HEK293 (cell line): Measurements from ENCODE around the gene SIPA1.
A peak's percentile ranks its signal among the peaks of the same experiment; 100 is the strongest.

Experiments
- CTCF ChIA-PET: fragments of 350-600 bp; formaldehyde crosslinking; extraction: SDS; loops from one replicate; lab custom pipeline; 2021; ENCODE audit warnings: antibody characterized with exemption; lab: Yijun Ruan, JAX
- POLR2A ChIA-PET: fragments of 300-600 bp; formaldehyde crosslinking; extraction: SDS; loops from one replicate; lab custom pipeline; 2020; ENCODE audit warnings: antibody characterized with exemption, inconsistent platforms; lab: Yijun Ruan, JAX
- H3K27ac ChIP-seq: fragments of 200-500 bp; sonication (Bioruptor generic); 2 replicates; pipeline ENCODE4 v1.5.1; 2014; ENCODE audit warnings: low read depth, low read length, control low read depth, inconsistent platforms; ENCODE audit errors: extremely low read depth
- H3K36me3 ChIP-seq, 2 experiments: fragments of 200-500 bp in 1 of 2; sonication (Bioruptor generic) in 1 of 2; 1 replicate in 1 of 2; 2 replicates in 1 of 2; pipeline ENCODE4 v1.5.1; 2014 to 2017; ENCODE audit warnings: inconsistent platforms in 2 of 2, low read length in 2 of 2; ENCODE audit not compliant: control insufficient read depth in 2 of 2, insufficient read depth in 1 of 2
- H3K4me1 ChIP-seq: fragments of 200-500 bp; sonication (Bioruptor generic); 2 replicates; pipeline ENCODE4 v1.5.1; 2014; ENCODE audit warnings: mild to moderate bottlenecking, low read length, inconsistent platforms; ENCODE audit not compliant: control insufficient read depth, insufficient read depth
- H3K4me3 ChIP-seq: 2 replicates; pipeline ENCODE4 v1.5.1; 2011; ENCODE audit warnings: low read depth, mild to moderate bottlenecking, control low read depth, low read length, moderate library complexity
- H3K9me3 ChIP-seq: fragments of 200-500 bp; sonication (Bioruptor generic); 2 replicates; pipeline ENCODE4 v1.5.1; 2014; ENCODE audit warnings: low read depth, low read length, inconsistent platforms; ENCODE audit not compliant: control insufficient read depth, insufficient read depth
- KLF1 ChIP-seq: fragments of 450-650 bp; formaldehyde crosslinking; IDR thresholded peaks from 2 replicates; pipeline ENCODE4 v1.5.1; 2016; ENCODE audit warnings: missing biosample characterization, missing genetic modification characterization
- MEIS1 ChIP-seq: sonication (generic); formaldehyde crosslinking; IDR thresholded peaks from 2 replicates; pipeline ENCODE4 v1.8.1; 2022; ENCODE audit warnings: missing genetic modification reagents, mild to moderate bottlenecking, borderline replicate concordance
- RBAK ChIP-seq: fragments of 450-650 bp; formaldehyde crosslinking; IDR thresholded peaks from 2 replicates; pipeline ENCODE4 v1.5.1; 2016; ENCODE audit warnings: missing biosample characterization, missing genetic modification characterization
- SP7 ChIP-seq: fragments of 450-650 bp; formaldehyde crosslinking; IDR thresholded peaks from 2 replicates; pipeline ENCODE4 v1.5.1; 2016; ENCODE audit warnings: missing biosample characterization, missing genetic modification characterization
- TRIM28 ChIP-seq: IDR thresholded peaks from 2 replicates; pipeline ENCODE4 v1.6.1; 2011; ENCODE audit warnings: low read length, control low read depth, borderline replicate concordance
- ZBTB20 ChIP-seq: fragments of 450-650 bp; formaldehyde crosslinking; IDR thresholded peaks from 2 replicates; pipeline ENCODE4 v1.5.1; 2016; ENCODE audit warnings: missing biosample characterization, missing genetic modification characterization
- ZFHX2 ChIP-seq: fragments of 450-650 bp; formaldehyde crosslinking; conservative IDR thresholded peaks from 2 replicates; pipeline ENCODE4 v1.5.1; 2016; ENCODE audit warnings: missing biosample characterization, missing genetic modification characterization
- ZNF155 ChIP-seq: fragments of 450-650 bp; formaldehyde crosslinking; IDR thresholded peaks from 2 replicates; pipeline ENCODE4 v1.5.1; 2016; ENCODE audit warnings: missing biosample characterization, missing genetic modification characterization
- ZNF214 ChIP-seq: fragments of 450-650 bp; formaldehyde crosslinking; IDR thresholded peaks from 2 replicates; pipeline ENCODE4 v1.5.1; 2017; ENCODE audit warnings: missing biosample characterization, mild to moderate bottlenecking, missing genetic modification characterization, borderline replicate concordance
- ZNF391 ChIP-seq: fragments of 450-650 bp; formaldehyde crosslinking; IDR thresholded peaks from 2 replicates; pipeline ENCODE4 v1.5.1; 2016; ENCODE audit warnings: low read depth, missing biosample characterization, missing genetic modification characterization, borderline replicate concordance
- ZNF423 ChIP-seq: fragments of 450-650 bp; formaldehyde crosslinking; IDR thresholded peaks from 2 replicates; pipeline ENCODE4 v1.5.1; 2016; ENCODE audit warnings: missing biosample characterization, missing genetic modification characterization
- ZNF548 ChIP-seq: fragments of 450-650 bp; formaldehyde crosslinking; IDR thresholded peaks from 2 replicates; pipeline ENCODE4 v1.5.1; 2016; ENCODE audit warnings: missing biosample characterization, missing genetic modification characterization
- ZNF621 ChIP-seq: fragments of 450-650 bp; formaldehyde crosslinking; IDR thresholded peaks from 2 replicates; pipeline ENCODE4 v1.5.1; 2017; ENCODE audit warnings: missing biosample characterization, missing genetic modification characterization
- ZNF626 ChIP-seq: fragments of 450-650 bp; sonication (Bioruptor Pico); formaldehyde crosslinking; IDR thresholded peaks from 2 replicates; pipeline ENCODE4 v1.5.1; 2018; ENCODE audit warnings: missing biosample characterization, missing genetic modification characterization, inconsistent platforms
- ZNF777 ChIP-seq: fragments of 450-650 bp; formaldehyde crosslinking; IDR thresholded peaks from 2 replicates; pipeline ENCODE4 v1.5.1; 2017; ENCODE audit warnings: missing biosample characterization, missing genetic modification characterization, borderline replicate concordance
- ZSCAN16 ChIP-seq: fragments of 450-650 bp; formaldehyde crosslinking; IDR thresholded peaks from 2 replicates; pipeline ENCODE4 v1.5.1; 2016; ENCODE audit warnings: missing biosample characterization, missing genetic modification characterization
- TF ChIP-seq, protein P1 (sequence below): fragments of 450-650 bp; formaldehyde crosslinking; IDR thresholded peaks from 2 replicates; pipeline ENCODE4 v1.5.1; 2016; ENCODE audit warnings: missing biosample characterization, missing genetic modification characterization
- TF ChIP-seq, protein P2 (sequence below): fragments of 450-650 bp; formaldehyde crosslinking; IDR thresholded peaks from 2 replicates; pipeline ENCODE4 v1.5.1; 2016; ENCODE audit warnings: missing biosample characterization, missing genetic modification characterization, low read depth
- TF ChIP-seq, protein P3 (sequence below): fragments of 450-650 bp; formaldehyde crosslinking; IDR thresholded peaks from 2 replicates; pipeline ENCODE4 v1.5.1; 2016; ENCODE audit warnings: missing biosample characterization, missing genetic modification characterization

Gene SIPA1

DNA sequence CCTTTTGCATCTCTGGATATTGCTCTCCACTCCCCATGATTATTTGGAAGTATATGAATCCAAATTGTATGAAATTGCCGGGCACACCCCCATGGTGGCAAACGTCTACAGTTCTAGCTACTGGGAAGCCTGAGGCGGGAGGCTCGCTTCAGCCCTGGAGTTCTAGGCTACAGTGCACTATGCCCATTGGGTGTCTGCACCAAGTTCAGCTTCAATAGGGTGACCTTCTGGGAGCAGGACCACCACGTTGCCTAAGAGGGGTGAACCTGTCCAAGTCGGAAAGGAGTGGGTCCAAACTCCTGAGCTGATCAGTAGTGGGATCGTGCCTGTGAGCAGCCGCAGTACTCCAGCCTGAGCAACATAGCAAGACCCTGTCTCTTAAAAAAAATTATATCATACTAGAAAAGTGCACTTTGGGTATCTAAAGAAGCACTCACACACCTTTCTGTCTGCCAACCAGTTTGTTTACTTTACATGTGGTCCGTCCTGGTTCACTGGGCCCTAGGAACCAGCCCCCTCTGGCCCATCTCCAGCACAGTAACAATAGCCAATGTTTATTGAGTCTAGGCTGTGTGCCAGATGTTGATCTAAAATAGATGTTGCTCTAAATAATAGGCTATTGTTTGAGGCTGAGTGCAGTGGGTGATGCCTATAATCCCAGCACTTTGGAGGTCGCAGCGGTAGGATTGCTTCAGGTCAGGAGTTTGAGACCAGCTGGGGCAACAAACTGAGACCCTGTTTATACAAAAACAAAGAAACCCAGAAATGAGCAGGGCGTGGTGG lies 57.7 kb downstream of the SIPA1 start:
- Histone ChIP-seq H3K27ac (no peak overlapping the region), H3K4me1 (no peaks in the 10 kb centered on the region), H3K9me3 (no peaks in the 10 kb centered on the region), H3K36me3 (no peaks in the 10 kb centered on the region)
- ChIA-PET CTCF (interaction anchor here (0.5 to 3.9 kb wide), 3 partner anchors 10 to 420 kb away, joined by 3 to 34 read pairs (median 3); no protein-coding TSS in a partner anchor), POLR2A (interaction anchor here (0.7 kb wide), 1 partner anchor 57 kb away, joined by 3 read pairs; no protein-coding TSS in a partner anchor)
- TF ChIP-seq TRIM28 (no peak), ZNF391 (no peak), ZFHX2 (tag by site-specific recombination) (peak; percentile 30; the same call in 1 of the 2 replicates), MEIS1 (no peak), KLF1 (0 out of 2 replicates have a peak, but pooled peaks have one; percentile 14), ZBTB20 (tag by site-specific recombination) (0 out of 2 replicates have a peak, but pooled peaks have one; percentile 19), SP7 (tag by site-specific recombination) (peak; percentile 76), ZNF155 (no peak), RBAK (tag by site-specific recombination) (no peak)
- TF ChIP-seq, protein P1, sequence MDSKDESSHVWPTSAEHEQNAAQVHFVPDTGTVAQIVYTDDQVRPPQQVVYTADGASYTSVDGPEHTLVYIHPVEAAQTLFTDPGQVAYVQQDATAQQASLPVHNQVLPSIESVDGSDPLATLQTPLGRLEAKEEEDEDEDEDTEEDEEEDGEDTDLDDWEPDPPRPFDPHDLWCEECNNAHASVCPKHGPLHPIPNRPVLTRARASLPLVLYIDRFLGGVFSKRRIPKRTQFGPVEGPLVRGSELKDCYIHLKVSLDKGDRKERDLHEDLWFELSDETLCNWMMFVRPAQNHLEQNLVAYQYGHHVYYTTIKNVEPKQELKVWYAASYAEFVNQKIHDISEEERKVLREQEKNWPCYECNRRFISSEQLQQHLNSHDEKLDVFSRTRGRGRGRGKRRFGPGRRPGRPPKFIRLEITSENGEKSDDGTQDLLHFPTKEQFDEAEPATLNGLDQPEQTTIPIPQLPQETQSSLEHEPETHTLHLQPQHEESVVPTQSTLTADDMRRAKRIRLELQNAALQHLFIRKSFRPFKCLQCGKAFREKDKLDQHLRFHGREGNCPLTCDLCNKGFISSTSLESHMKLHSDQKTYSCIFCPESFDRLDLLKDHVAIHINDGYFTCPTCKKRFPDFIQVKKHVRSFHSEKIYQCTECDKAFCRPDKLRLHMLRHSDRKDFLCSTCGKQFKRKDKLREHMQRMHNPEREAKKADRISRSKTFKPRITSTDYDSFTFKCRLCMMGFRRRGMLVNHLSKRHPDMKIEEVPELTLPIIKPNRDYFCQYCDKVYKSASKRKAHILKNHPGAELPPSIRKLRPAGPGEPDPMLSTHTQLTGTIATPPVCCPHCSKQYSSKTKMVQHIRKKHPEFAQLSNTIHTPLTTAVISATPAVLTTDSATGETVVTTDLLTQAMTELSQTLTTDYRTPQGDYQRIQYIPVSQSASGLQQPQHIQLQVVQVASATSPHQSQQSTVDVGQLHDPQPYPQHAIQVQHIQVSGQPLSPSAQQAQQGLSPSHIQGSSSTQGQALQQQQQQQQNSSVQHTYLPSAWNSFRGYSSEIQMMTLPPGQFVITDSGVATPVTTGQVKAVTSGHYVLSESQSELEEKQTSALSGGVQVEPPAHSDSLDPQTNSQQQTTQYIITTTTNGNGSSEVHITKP (tag by site-specific recombination): peak; percentile 75
- TF ChIP-seq, all 188 proteins: peak for 5
- no peak overlapping the region for H3K4me3 ChIP-seq

DNA sequence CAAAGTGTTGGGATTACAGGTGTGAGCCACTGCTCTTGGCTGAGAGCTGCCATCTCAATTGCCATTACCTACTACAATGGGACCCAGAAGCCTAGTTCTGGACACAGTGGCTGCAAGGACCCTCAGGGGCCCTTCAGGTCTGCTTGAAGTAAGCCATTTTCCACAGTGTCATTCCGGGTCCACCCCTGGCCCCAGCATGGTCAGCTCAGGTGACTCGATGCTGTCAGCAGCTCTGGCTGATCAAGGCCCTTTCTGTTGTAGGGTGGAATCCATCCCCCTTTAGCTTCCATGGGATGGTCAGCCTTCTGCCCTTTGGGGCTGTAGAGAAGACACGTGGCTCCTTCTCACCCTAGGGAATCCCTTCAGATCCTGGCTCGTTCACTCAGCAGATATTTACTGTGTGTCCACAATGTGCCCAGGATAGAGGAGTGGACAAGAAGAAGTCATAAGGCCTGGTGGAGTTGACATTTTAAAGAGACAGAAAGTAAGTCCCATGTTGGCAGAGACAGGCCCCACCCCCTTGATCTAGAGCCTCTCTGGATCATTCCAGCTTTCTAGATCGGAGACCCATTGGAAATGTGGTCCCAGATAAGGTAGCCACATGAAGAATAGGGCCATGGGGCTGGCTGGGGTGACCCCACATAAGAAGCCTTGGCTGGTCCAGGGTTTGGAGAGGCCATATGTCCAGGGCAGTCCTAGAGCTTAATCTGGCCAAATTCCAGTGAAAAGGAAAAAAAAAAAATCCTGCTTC lies 59.1 kb downstream of the SIPA1 start:
- Histone ChIP-seq H3K4me1 (no peaks in the 10 kb centered on the region), H3K4me3 (no peak overlapping the region), H3K9me3 (no peaks in the 10 kb centered on the region), H3K36me3 (no peaks in the 10 kb centered on the region), H3K27ac (no peak overlapping the region)
- CTCF ChIA-PET: interaction anchor here (0.6 to 3.9 kb wide), 2 partner anchors 8 to 59 kb away, joined by 4 to 34 read pairs; partner anchors contain the start of gene SIPA1
- POLR2A ChIA-PET: interaction anchor here (0.5 to 0.8 kb wide), 3 partner anchors 17 to 23 kb away, joined by 3 to 6 read pairs (median 5); partner anchors contain the start of gene RNASEH2C
- no peak for TF ChIP-seq ZNF423 (tag by site-specific recombination)
- TF ChIP-seq, protein P2, sequence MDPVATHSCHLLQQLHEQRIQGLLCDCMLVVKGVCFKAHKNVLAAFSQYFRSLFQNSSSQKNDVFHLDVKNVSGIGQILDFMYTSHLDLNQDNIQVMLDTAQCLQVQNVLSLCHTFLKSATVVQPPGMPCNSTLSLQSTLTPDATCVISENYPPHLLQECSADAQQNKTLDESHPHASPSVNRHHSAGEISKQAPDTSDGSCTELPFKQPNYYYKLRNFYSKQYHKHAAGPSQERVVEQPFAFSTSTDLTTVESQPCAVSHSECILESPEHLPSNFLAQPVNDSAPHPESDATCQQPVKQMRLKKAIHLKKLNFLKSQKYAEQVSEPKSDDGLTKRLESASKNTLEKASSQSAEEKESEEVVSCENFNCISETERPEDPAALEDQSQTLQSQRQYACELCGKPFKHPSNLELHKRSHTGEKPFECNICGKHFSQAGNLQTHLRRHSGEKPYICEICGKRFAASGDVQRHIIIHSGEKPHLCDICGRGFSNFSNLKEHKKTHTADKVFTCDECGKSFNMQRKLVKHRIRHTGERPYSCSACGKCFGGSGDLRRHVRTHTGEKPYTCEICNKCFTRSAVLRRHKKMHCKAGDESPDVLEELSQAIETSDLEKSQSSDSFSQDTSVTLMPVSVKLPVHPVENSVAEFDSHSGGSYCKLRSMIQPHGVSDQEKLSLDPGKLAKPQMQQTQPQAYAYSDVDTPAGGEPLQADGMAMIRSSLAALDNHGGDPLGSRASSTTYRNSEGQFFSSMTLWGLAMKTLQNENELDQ (tag by site-specific recombination): no peak
- no peak for TF ChIP-seq KLF1
- no peak for TF ChIP-seq ZNF621 (tag by site-specific recombination)
- TF ChIP-seq ZNF626 (tag by site-specific recombination): no peak
- no peak for TF ChIP-seq ZNF214 (tag by site-specific recombination)
- no peak for TF ChIP-seq ZSCAN16 (tag by site-specific recombination)
- TF ChIP-seq ZNF548 (tag by site-specific recombination): no peak
- TF ChIP-seq, protein P3, sequence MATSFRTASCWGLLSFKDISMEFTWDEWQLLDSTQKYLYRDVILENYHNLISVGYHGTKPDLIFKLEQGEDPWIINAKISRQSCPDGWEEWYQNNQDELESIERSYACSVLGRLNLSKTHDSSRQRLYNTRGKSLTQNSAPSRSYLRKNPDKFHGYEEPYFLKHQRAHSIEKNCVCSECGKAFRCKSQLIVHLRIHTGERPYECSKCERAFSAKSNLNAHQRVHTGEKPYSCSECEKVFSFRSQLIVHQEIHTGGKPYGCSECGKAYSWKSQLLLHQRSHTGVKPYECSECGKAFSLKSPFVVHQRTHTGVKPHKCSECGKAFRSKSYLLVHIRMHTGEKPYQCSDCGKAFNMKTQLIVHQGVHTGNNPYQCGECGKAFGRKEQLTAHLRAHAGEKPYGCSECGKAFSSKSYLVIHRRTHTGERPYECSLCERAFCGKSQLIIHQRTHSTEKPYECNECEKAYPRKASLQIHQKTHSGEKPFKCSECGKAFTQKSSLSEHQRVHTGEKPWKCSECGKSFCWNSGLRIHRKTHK (tag by site-specific recombination): no peak
- no peak for TF ChIP-seq ZNF777 (tag by site-specific recombination)
